SK-N-SH (cell line): Measurements from ENCODE around the gene PRM3. TPM values are rescaled to one million over a fixed set of nuclear protein-coding genes. Genes with fewer than 3 reads are reported as not detected.

ENCODE experiments used
- CTCF ChIA-PET: fragments of 300-600, 350-600 bp; formaldehyde crosslinking; extraction: SDS; loops from one replicate; lab custom pipeline; 2021; lab: Yijun Ruan, JAX
- POLR2A ChIA-PET: fragments of 350-600 bp; sonication (Branson Sonifier 250); formaldehyde crosslinking; extraction: SDS; loops from one replicate; lab custom pipeline; 2020; ENCODE audit warnings: antibody characterized with exemption, inconsistent platforms; lab: Yijun Ruan, JAX
- DNase-seq: peaks from one replicate; pipeline ENCODE4 v3.0.0; 2012
- H2AFZ ChIP-seq: fragments of 200-600 bp; sonication (generic); 2 replicates; pipeline ENCODE4 v1.8.1; 2016; ENCODE audit warnings: antibody characterized with exemption, mild to moderate bottlenecking, low read depth
- H3F3A ChIP-seq: fragments of 200-600 bp; sonication (generic); replicated peaks from 2 replicates; pipeline ENCODE3; 2016; ENCODE audit warnings: antibody characterized with exemption, mild to moderate bottlenecking; ENCODE audit not compliant: insufficient read depth
- H3K27ac ChIP-seq, 2 experiments: fragments of 200-500 bp in 1 of 2; fragments of 200-600 bp in 1 of 2; sonication (Bioruptor generic) in 1 of 2; sonication (generic), shearing (Covaris generic) in 1 of 2; 2 replicates each; pipeline versions ENCODE4 v1.5.1 to v1.6.1; 2014 to 2016; ENCODE audit warnings: low read depth in 2 of 2, inconsistent platforms in 1 of 2, low read length in 1 of 2, mild to moderate bottlenecking in 1 of 2, mixed read lengths in 1 of 2
- H3K27me3 ChIP-seq: fragments of 200-600 bp; sonication (generic), shearing (Covaris generic); 2 replicates; pipeline ENCODE4 v1.6.1; 2016; ENCODE audit warnings: mixed run types; ENCODE audit not compliant: insufficient read depth
- H3K36me3 ChIP-seq, 2 experiments: fragments of 200-500 bp in 1 of 2; fragments of 200-600 bp in 1 of 2; sonication (Bioruptor generic) in 1 of 2; sonication (generic) in 1 of 2; replicated peaks in 1 of 2; 2 replicates each; pipeline versions ENCODE3 to v1.5.1; 2014 to 2016; ENCODE audit warnings: low read length in 1 of 2, mild to moderate bottlenecking in 1 of 2; ENCODE audit not compliant: insufficient read depth in 2 of 2, control insufficient read depth in 1 of 2
- H3K4me1 ChIP-seq, 2 experiments: fragments of 200-500 bp in 1 of 2; fragments of 200-600 bp in 1 of 2; sonication (Bioruptor generic) in 1 of 2; sonication (generic), shearing (Covaris generic) in 1 of 2; 2 replicates each; pipeline versions ENCODE4 v1.5.1 to v1.6.1; 2014 to 2016; ENCODE audit warnings: low read depth in 1 of 2, low read length in 1 of 2, mixed run types in 1 of 2; ENCODE audit not compliant: insufficient read depth in 2 of 2, control insufficient read depth in 1 of 2
- H3K4me2 ChIP-seq: fragments of 200-600 bp; sonication (generic), shearing (Covaris generic); 2 replicates; pipeline ENCODE4 v1.6.1; 2017; ENCODE audit warnings: mixed run types
- H3K4me3 ChIP-seq, 2 experiments: fragments of 200-500 bp in 1 of 2; fragments of 200-600 bp in 1 of 2; sonication (Bioruptor generic) in 1 of 2; sonication (generic), shearing (Covaris generic) in 1 of 2; 2 replicates each; pipeline versions ENCODE4 v1.5.1 to v1.8.1; 2014 to 2016; ENCODE audit warnings: low read depth in 2 of 2, inconsistent platforms in 1 of 2, low read length in 1 of 2, mild to moderate bottlenecking in 1 of 2, mixed read lengths in 1 of 2, moderate library complexity in 1 of 2
- H3K79me2 ChIP-seq: fragments of 200-600 bp; sonication (generic); 2 replicates; pipeline ENCODE4 v1.8.1; 2017; ENCODE audit warnings: mild to moderate bottlenecking; ENCODE audit not compliant: insufficient read depth
- H3K9ac ChIP-seq: fragments of 200-600 bp; sonication (generic); 2 replicates; pipeline ENCODE4 v1.6.1; 2017; ENCODE audit warnings: mixed run types
- H3K9me2 ChIP-seq: fragments of 200-600 bp; sonication (generic); 2 replicates; pipeline ENCODE4 v1.6.1; 2017; ENCODE audit warnings: mixed run types
- H3K9me3 ChIP-seq: fragments of 200-600 bp; sonication (generic); 2 replicates; pipeline ENCODE4 v1.6.1; 2017; ENCODE audit warnings: mixed run types, mild to moderate bottlenecking, moderate library complexity
- H4K20me1 ChIP-seq: fragments of 200-600 bp; sonication (generic); 2 replicates; pipeline ENCODE4 v1.6.1; 2017; ENCODE audit warnings: mild to moderate bottlenecking, mixed run types; ENCODE audit not compliant: insufficient read depth
- CHD2 ChIP-seq: fragments of 150-350 bp; IDR thresholded peaks from 2 replicates; pipeline ENCODE4 v1.6.1; 2018; ENCODE audit warnings: low read length; ENCODE audit not compliant: partially characterized antibody
- ELF1 ChIP-seq: IDR thresholded peaks from 2 replicates; pipeline ENCODE4 v1.4.0; 2012
- EP300 ChIP-seq, 2 experiments: IDR thresholded peaks; 2 replicates each; pipeline versions ENCODE4 v1.4.0 to v1.6.1; 2012; ENCODE audit warnings: borderline replicate concordance in 1 of 2, low read depth in 1 of 2, low read length in 1 of 2
- EZH2phosphoT487 ChIP-seq: fragments of 200-600 bp; sonication (generic); IDR thresholded peaks from 2 replicates; pipeline ENCODE4 v1.6.1; 2017; ENCODE audit warnings: low read depth, mixed run types, mild to moderate bottlenecking, antibody characterized with exemption, moderate library complexity, borderline replicate concordance
- FOSL2 ChIP-seq: IDR thresholded peaks from 2 replicates; pipeline ENCODE4 v1.4.0; 2012; ENCODE audit warnings: low read depth, mild to moderate bottlenecking, moderate library complexity, borderline replicate concordance
- FOXJ3 ChIP-seq: sonication (generic); formaldehyde crosslinking; IDR thresholded peaks from 2 replicates; pipeline ENCODE4 v1.5.1; 2020; ENCODE audit warnings: mild to moderate bottlenecking, missing genetic modification reagents
- FOXM1 ChIP-seq: IDR thresholded peaks from 2 replicates; pipeline ENCODE4 v1.4.0; 2012; ENCODE audit warnings: low read depth, mild to moderate bottlenecking
- GABPA ChIP-seq: IDR thresholded peaks from 2 replicates; pipeline ENCODE4 v1.4.0; 2012; ENCODE audit warnings: low read depth, mild to moderate bottlenecking
- GATA2 ChIP-seq: sonication (generic); formaldehyde crosslinking; IDR thresholded peaks from 2 replicates; pipeline ENCODE4 v1.5.0; 2020; ENCODE audit warnings: mild to moderate bottlenecking, missing genetic modification reagents
- JUND ChIP-seq: IDR thresholded peaks from 2 replicates; pipeline ENCODE4 v1.4.0; 2012
- MEF2A ChIP-seq: IDR thresholded peaks from 2 replicates; pipeline ENCODE4 v1.4.0; 2012; ENCODE audit warnings: low read depth, borderline replicate concordance
- MXI1 ChIP-seq: IDR thresholded peaks from 2 replicates; pipeline ENCODE4 v1.6.1; 2012; ENCODE audit warnings: mild to moderate bottlenecking, low read depth, low read length, improper control_type of control experiment
- NFIC ChIP-seq: IDR thresholded peaks from 2 replicates; pipeline ENCODE4 v1.4.0; 2012; ENCODE audit warnings: borderline replicate concordance
- NRF1 ChIP-seq: IDR thresholded peaks from 2 replicates; pipeline ENCODE4 v1.6.1; 2012; ENCODE audit warnings: low read depth, mild to moderate bottlenecking, low read length
- POLR2AphosphoS5 ChIP-seq: IDR thresholded peaks from 2 replicates; pipeline ENCODE4 v1.6.1; 2012; ENCODE audit warnings: low read depth, low read length
- RAD21 ChIP-seq: IDR thresholded peaks from 2 replicates; pipeline ENCODE4 v1.6.1; 2012; ENCODE audit warnings: mild to moderate bottlenecking, low read length
- RCOR1 ChIP-seq: fragments of 150-350 bp; IDR thresholded peaks from 2 replicates; pipeline ENCODE4 v1.6.1; 2017; ENCODE audit warnings: antibody characterized with exemption, low read length
- RFX5 ChIP-seq: IDR thresholded peaks from 2 replicates; pipeline ENCODE4 v1.6.1; 2012; ENCODE audit warnings: mild to moderate bottlenecking, improper control_type of control experiment, low read length
- RXRA ChIP-seq: IDR thresholded peaks from 2 replicates; pipeline ENCODE4 v1.4.0; 2012; ENCODE audit warnings: low read depth, mild to moderate bottlenecking, borderline replicate concordance
- SIN3A ChIP-seq: IDR thresholded peaks from 2 replicates; pipeline ENCODE4 v1.6.1; 2012; ENCODE audit warnings: low read depth, mild to moderate bottlenecking, low read length, moderate library complexity, borderline replicate concordance
- SMC3 ChIP-seq: IDR thresholded peaks from 2 replicates; pipeline ENCODE4 v1.6.1; 2012; ENCODE audit warnings: low read depth, low read length, improper control_type of control experiment
- TAF1 ChIP-seq: IDR thresholded peaks from 2 replicates; pipeline ENCODE4 v1.6.1; 2012; ENCODE audit warnings: low read depth, mild to moderate bottlenecking, low read length, moderate library complexity, borderline replicate concordance
- TCF12 ChIP-seq: IDR thresholded peaks from 2 replicates; pipeline ENCODE4 v1.4.0; 2012
- TEAD4 ChIP-seq: IDR thresholded peaks from 2 replicates; pipeline ENCODE4 v1.4.0; 2012; ENCODE audit warnings: mild to moderate bottlenecking, borderline replicate concordance; ENCODE audit not compliant: insufficient read depth
- WGBS: methylation state at CpG from one replicate; pipeline ENCODE4 v1.1.6; 2017; ENCODE audit warnings: low lambda C conversion rate; 5-methylcytosine and 5-hydroxymethylcytosine counted together
- polyA plus RNA-seq, 3 experiments: library from polyadenylated mRNA; depleted of rRNA; stranded (reverse); fragments of >200 nt; gene quantifications; 2 replicates each; pipeline ENCODE4 v1.2.3, GENCODE V29; 2012
- TF ChIP-seq, protein P1 (sequence below): IDR thresholded peaks from 2 replicates; pipeline ENCODE4 v1.4.0; 2012; ENCODE audit warnings: low read depth
- TF ChIP-seq, protein P2 (sequence below): fragments of 200-600 bp; sonication (generic); IDR thresholded peaks from 2 replicates; pipeline ENCODE4 v1.6.1; 2017; ENCODE audit warnings: antibody characterized with exemption, mild to moderate bottlenecking, moderate library complexity
- TF ChIP-seq, protein P3 (sequence below): IDR thresholded peaks from 2 replicates; pipeline ENCODE4 v1.4.0; 2012; ENCODE audit warnings: low read depth, borderline replicate concordance

Gene PRM3
- polyA plus RNA-seq, 1 of the 3 experiments (the other 2 are of a cell fraction), result not detected

DNA sequence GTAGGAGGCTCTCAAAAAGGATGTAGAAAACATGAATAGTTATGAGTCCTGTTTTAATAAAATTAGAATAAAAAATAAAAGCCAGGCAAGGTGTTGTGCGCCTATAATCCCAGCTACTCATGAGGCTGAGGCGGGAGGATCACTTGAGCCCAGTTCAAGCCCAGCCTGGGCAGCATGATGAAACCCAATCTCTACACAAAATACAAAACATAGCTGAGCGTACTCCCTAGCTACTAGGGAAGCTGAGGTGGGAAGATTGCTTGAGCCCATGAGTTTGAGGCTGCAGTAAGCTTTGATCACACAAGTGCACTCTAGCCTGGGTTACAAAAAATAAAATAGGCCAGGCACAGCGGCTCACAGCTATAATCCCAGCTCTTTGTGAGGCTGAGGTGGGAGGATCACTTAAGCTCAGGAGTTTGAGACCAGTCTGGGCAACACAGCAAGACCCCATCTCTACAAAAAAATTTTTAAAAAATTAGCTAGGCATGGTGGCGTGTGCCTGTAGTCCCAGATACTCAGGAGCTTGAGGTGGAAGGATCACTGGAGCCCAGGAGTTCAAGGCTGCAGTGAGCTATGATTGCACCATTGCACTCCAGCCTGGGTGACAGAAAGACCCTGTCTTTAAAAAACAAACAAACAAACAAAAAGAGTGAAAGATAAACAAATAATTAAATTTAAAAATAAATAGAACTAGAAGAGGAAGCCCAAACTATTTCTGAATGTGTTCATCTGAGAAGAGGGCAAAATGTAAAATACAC lies 24.9 kb upstream of the PRM3 start (continued):
- TF ChIP-seq TEAD4 (no peak), NRF1 (no peak), SIN3A (no peak), SMC3 (no peak), EP300 (IDR thresholded peaks at IDR 0.05; ENCODE audit: borderline replicate concordance in 1 of 2, low read depth in 1 of 2, low read length in 1 of 2) (no peak)
- TF ChIP-seq, protein P1, sequence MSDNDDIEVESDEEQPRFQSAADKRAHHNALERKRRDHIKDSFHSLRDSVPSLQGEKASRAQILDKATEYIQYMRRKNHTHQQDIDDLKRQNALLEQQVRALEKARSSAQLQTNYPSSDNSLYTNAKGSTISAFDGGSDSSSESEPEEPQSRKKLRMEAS, result no peak

DNA sequence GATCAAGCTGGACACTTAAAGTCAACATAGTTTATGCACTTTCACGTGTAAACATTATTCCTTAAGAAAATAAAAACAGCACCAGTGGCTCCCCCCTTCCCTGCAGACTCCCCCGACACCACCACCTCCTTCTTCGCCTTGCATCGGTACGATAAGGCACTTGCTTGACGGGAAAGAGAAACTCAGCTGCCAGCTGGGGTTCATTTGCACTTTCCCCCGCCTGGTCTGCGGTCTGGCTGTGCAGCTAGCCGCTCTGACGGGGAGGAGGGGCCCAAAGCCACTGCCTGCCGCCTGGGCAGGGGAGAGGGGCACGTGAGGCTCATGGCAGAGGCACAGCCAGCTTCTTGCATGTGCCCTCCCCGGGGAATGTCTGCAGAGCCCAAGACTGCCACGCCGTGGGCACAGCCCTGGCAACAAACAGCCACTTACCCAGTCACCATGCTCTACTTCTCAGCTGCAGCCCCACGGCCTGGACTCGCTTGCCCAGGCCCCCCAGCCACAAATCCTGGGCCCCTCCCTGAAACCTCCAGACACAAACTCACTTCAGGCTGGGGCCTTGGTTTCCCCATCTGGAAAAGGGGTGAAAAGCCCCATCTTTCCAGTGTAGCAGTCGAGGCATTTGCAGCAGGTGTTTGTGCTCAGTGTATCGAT lies 24.2 kb upstream of the PRM3 start:
- POLR2A ChIA-PET, result interaction anchor here (0.7 to 1.3 kb wide), 3 partner anchors 21 to 334 kb away, joined by 3 read pairs; no protein-coding TSS in a partner anchor
- no peak for TF ChIP-seq FOSL2
- no peak for TF ChIP-seq FOXM1
- TF ChIP-seq JUND, result no peak
- TF ChIP-seq FOXJ3 (CRISPR knock-in tag), result 0 out of 2 replicates have a peak, but pooled peaks have one; percentile 56
- no peak for TF ChIP-seq NRF1
- TF ChIP-seq MXI1, result peak; percentile 93
- peak; percentile 50 for TF ChIP-seq RAD21
- TF ChIP-seq CHD2, result peak; percentile 85
- peak; percentile 11; the same call in 1 of the 2 replicates for TF ChIP-seq GATA2
- no peak for TF ChIP-seq TAF1
- TF ChIP-seq RFX5, result no peak
- TF ChIP-seq, protein P2, sequence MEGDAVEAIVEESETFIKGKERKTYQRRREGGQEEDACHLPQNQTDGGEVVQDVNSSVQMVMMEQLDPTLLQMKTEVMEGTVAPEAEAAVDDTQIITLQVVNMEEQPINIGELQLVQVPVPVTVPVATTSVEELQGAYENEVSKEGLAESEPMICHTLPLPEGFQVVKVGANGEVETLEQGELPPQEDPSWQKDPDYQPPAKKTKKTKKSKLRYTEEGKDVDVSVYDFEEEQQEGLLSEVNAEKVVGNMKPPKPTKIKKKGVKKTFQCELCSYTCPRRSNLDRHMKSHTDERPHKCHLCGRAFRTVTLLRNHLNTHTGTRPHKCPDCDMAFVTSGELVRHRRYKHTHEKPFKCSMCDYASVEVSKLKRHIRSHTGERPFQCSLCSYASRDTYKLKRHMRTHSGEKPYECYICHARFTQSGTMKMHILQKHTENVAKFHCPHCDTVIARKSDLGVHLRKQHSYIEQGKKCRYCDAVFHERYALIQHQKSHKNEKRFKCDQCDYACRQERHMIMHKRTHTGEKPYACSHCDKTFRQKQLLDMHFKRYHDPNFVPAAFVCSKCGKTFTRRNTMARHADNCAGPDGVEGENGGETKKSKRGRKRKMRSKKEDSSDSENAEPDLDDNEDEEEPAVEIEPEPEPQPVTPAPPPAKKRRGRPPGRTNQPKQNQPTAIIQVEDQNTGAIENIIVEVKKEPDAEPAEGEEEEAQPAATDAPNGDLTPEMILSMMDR, result no peak
- TF ChIP-seq MEF2A, result no peak
- TF ChIP-seq EZH2phosphoT487, result no peak
- TF ChIP-seq SIN3A, result no peak
- peak in 1 of 2 experiments; percentile 45; a peak in 1 of 4 replicates for TF ChIP-seq EP300 (IDR thresholded peaks at IDR 0.05; ENCODE audit: borderline replicate concordance in 1 of 2, low read depth in 1 of 2, low read length in 1 of 2)
- TF ChIP-seq, protein P1, result peak; percentile 68
- no peak for TF ChIP-seq RCOR1
- peak; percentile 80 for TF ChIP-seq TCF12
- no peak for TF ChIP-seq GABPA
- TF ChIP-seq POLR2AphosphoS5, result no peak
- no peak for TF ChIP-seq RXRA
- TF ChIP-seq, protein P3, sequence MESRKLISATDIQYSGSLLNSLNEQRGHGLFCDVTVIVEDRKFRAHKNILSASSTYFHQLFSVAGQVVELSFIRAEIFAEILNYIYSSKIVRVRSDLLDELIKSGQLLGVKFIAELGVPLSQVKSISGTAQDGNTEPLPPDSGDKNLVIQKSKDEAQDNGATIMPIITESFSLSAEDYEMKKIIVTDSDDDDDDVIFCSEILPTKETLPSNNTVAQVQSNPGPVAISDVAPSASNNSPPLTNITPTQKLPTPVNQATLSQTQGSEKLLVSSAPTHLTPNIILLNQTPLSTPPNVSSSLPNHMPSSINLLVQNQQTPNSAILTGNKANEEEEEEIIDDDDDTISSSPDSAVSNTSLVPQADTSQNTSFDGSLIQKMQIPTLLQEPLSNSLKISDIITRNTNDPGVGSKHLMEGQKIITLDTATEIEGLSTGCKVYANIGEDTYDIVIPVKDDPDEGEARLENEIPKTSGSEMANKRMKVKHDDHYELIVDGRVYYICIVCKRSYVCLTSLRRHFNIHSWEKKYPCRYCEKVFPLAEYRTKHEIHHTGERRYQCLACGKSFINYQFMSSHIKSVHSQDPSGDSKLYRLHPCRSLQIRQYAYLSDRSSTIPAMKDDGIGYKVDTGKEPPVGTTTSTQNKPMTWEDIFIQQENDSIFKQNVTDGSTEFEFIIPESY, result no peak
- TF ChIP-seq ELF1, result no peak
- 0 out of 2 replicates have a peak, but pooled peaks have one; percentile 14 for TF ChIP-seq NFIC
- no peak for TF ChIP-seq TEAD4

More for the DNA sequence above, 24.2 kb upstream of the PRM3 start:
- H3F3A ChIP-seq, result peaks cover 3% of the 10 kb centered on the region
- peak overlapping the region in 1 of 2 experiments; percentile 86; a peak in 2 of 4 replicates for H3K27ac ChIP-seq
- DNase-seq, result peak; percentile 87
- no peaks in the 10 kb centered on the region for H3K79me2 ChIP-seq
- no peaks in the 10 kb centered on the region for H3K36me3 ChIP-seq
- no peaks in the 10 kb centered on the region for H4K20me1 ChIP-seq
- 0 out of 4 replicates have a peak overlapping the region, but pooled peaks of 1 of the 2 experiments have one; percentile 13 for H3K4me3 ChIP-seq
- no peaks in the 10 kb centered on the region for H3K9me3 ChIP-seq
- CTCF ChIA-PET, result interaction anchor here (0.6 to 2.8 kb wide), 17 partner anchors 11 to 347 kb away, joined by 3 to 23 read pairs (median 4); partner anchors contain the start of genes PRM2 and SOCS1
- no peak overlapping the region for H3K9ac ChIP-seq
- H3K4me1 ChIP-seq, result peaks cover 0 to 16% of the 10 kb centered on the region in 2 experiments; a peak in 2 of 4 replicates
- no peaks in the 10 kb centered on the region for H3K9me2 ChIP-seq
- no peaks in the 10 kb centered on the region for H3K27me3 ChIP-seq
- WGBS, result 20% methylated on average over 13 of the region's 19 CpGs
- H2AFZ ChIP-seq, result peak overlapping the region; percentile 59; the same call in 1 of the 2 replicates
- H3K4me2 ChIP-seq, result peak overlapping the region; percentile 34
